IgD-negative memory B cell (primary cell): ENCODE data around the gene GPR156. TPM values are rescaled to one million over a fixed set of nuclear protein-coding genes. Genes with fewer than 3 reads are reported as not detected.

Experiments
- H3K27ac Mint-ChIP-seq, 3 donors: one replicate each; pipeline ENCODE4 v1.8.0; 2020 to 2022; ENCODE audit warnings: mild to moderate bottlenecking in 3 of 3, mixed read lengths in 3 of 3, moderate library complexity in 1 of 3
- H3K27me3 Mint-ChIP-seq: one replicate; pipeline ENCODE4 v1.8.0; 2021; ENCODE audit warnings: mixed read lengths
- H3K36me3 Mint-ChIP-seq: one replicate; pipeline ENCODE4 v1.8.0; 2020; ENCODE audit warnings: mild to moderate bottlenecking, mixed read lengths
- H3K4me1 Mint-ChIP-seq, 3 donors: one replicate each; pipeline ENCODE4 v1.8.0; 2020 to 2022; ENCODE audit warnings: mixed read lengths in 3 of 3, mild to moderate bottlenecking in 1 of 3
- H3K4me3 Mint-ChIP-seq, 4 donors: one replicate each; pipeline ENCODE4 v1.8.0; 2020 to 2022; ENCODE audit warnings: mild to moderate bottlenecking in 4 of 4, mixed read lengths in 4 of 4, moderate library complexity in 3 of 4
- H3K9me3 Mint-ChIP-seq, 3 donors: one replicate each; pipeline ENCODE4 v1.8.0; 2020 to 2021; ENCODE audit warnings: mixed read lengths in 3 of 3, mild to moderate bottlenecking in 1 of 3
- polyA plus RNA-seq: library from polyadenylated mRNA; unstranded; fragments of 300-500 nt; fragmentation: Illumina TruSeq; gene quantifications from one replicate; pipeline ENCODE4 v1.2.3, GENCODE V29; 2021

The GPR156 gene
- polyA plus RNA-seq, 1 donor from 2014 or later, result not detected

DNA sequence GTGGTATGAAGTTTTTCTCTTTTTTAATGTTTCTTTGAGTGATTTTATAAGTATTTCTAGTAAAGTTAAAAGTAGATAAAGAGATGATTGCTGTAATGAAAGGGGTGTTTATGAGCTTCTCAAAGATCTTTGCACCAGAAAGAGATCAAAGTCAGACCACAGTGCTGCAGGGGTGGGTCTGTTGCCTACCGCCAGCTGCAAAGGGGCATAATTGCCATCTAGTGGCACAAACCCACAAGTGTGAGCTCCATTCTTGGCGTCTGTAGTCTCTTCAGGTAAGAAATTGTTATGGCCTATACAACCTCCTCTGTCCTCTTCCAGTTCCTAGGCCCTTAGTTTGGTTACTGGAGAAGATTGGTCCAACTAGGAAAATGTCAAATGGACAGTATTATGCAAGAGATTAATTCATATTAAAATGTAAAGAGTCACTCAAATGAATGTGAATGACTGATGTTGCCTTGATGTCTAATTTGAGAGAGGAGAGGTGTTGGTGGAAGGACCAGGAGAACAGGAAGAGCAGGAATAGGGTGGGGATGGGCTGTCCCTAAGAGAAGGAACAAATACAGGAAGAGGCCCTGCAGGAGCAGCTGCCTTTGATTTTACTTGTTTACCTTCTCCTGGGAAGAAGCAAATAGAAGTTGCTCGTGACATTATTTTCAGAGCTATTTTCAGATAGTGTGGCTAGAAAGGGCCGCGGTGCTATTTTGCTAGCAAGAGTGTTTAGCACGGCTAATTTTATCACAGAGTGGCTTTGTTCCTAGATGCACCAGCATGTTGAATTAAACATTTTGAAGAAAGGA lies 137.8 kb downstream of the GPR156 start:
- H3K4me1 Mint-ChIP-seq, result peaks cover 0 to 2% (median 1%) of the 10 kb centered on the region in 3 donors
- H3K9me3 Mint-ChIP-seq, result no peaks in the 10 kb centered on the region
- H3K27me3 Mint-ChIP-seq, result peaks cover 2% of the 10 kb centered on the region
- H3K36me3 Mint-ChIP-seq, result no peaks in the 10 kb centered on the region
- no peak overlapping the region for H3K4me3 Mint-ChIP-seq
- no peak overlapping the region for H3K27ac Mint-ChIP-seq

DNA sequence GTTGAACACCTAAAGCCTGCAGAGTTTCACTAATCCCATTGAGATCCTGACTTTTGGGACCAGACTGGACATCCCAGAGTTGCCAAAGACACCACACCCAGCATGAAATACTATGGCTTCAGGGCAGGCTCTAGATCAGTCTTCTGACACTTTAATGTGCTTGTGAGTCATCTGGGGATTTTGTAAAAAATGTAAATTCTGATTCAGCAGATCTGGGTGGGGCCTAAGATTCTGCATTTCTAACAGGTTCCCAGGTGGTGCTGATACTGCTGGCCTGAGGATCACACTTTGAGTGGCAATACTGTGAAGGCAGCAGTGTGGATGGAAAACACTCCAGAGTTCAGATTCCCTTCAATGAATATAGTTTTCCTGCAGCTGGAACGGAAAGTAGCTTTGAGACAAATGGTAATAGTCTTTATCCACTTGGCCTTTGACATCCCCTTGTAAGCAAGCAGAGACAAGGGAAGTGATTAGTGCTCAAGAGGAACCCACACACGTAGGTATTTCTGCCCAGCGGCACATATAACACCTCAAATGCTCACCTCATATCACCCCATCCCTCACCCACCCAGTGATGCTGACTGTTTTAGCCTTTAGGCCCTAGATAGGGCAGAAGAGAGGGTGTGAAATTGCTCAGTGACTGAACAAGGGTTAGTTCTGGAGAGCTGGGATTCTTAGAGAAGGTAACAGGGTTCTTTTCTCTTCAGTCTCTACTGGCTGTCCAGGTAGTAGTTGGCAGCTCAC lies 139.3 kb downstream of the GPR156 start:
- H3K4me1 Mint-ChIP-seq, result peaks cover 0 to 2% (median 1%) of the 10 kb centered on the region in 3 donors
- H3K36me3 Mint-ChIP-seq, result peaks cover 2% of the 10 kb centered on the region
- peaks cover 0 to 2% (median 0%) of the 10 kb centered on the region in 3 donors for H3K9me3 Mint-ChIP-seq
- H3K27ac Mint-ChIP-seq, result no peak overlapping the region
- no peak overlapping the region for H3K4me3 Mint-ChIP-seq
- H3K27me3 Mint-ChIP-seq, result no peaks in the 10 kb centered on the region

DNA sequence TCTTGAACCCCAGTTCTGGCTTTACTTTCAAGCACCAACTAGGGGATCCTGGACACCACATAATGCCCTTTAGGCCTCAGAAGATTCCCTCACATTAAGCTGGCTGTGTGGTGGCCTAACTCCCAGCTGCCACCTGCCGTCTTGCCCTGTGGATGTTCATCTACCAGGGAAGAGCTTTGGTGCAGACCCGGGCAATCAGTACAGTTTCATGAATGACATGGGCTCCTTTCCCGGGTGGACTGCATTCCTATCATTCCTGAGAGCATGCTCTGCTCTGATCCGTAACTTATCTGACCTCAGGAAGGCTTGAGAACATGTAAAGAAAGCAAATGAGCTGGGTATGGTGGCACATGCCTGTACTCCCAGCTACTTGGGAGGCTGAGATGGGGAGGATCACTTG lies 140.8 kb downstream of the GPR156 start:
- Mint-ChIP-seq H3K9me3 (peaks cover 0 to 3% (median 0%) of the 10 kb centered on the region in 3 donors), H3K36me3 (peaks cover 2% of the 10 kb centered on the region), H3K27me3 (no peaks in the 10 kb centered on the region), H3K4me1 (peaks cover 0 to 2% (median 0%) of the 10 kb centered on the region in 3 donors), H3K27ac (no peak overlapping the region), H3K4me3 (no peak overlapping the region)

DNA sequence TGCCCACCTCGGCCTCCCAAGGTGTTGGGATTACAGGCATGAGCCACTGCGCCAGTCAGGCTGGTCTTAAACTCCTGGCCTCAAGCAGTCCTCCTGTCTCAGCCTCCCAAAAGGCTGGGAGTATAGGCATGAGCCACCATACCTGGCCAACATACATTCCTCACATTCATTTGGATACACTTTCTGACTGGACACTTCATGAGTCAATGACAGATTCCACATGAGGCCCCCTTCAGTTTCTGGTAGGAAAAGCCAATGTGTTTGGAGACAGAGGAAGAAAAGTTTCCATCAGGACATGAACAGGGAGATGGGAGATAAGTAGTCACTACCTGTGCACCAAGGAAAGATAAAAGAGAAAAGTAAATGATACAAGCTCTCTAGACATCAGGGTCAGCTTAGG lies 141.3 kb downstream of the GPR156 start:
- Mint-ChIP-seq H3K27me3 (no peaks in the 10 kb centered on the region), H3K4me1 (peaks cover 0 to 2% (median 0%) of the 10 kb centered on the region in 3 donors), H3K9me3 (peaks cover 0 to 3% (median 0%) of the 10 kb centered on the region in 3 donors), H3K4me3 (no peak overlapping the region), H3K27ac (no peak overlapping the region), H3K36me3 (peaks cover 2% of the 10 kb centered on the region)

DNA sequence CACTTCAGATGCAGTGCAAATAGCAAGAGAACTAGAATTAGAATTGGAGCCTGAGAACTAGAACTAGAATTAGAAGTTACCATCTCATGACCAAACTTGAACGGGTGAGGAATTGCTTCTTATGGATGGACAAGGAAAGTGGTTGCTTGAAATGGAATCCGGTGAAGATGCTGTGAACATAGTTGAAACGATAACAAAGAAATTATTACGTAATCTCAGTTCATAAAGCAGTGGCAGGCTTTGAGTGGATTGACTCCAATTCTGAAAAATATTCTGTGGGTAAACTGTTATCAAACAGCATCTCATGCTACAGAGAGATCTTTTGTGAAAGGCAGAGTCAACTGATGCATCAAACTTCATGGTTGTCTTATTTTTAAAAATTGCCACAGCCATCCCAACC lies 142.8 kb downstream of the GPR156 start:
- Mint-ChIP-seq H3K4me3 (no peak overlapping the region), H3K36me3 (peaks cover 2% of the 10 kb centered on the region), H3K4me1 (peaks cover 0 to under 1% (median 0%) of the 10 kb centered on the region in 3 donors), H3K9me3 (peaks cover 0 to 3% (median 0%) of the 10 kb centered on the region in 3 donors), H3K27ac (no peak overlapping the region), H3K27me3 (no peaks in the 10 kb centered on the region)

DNA sequence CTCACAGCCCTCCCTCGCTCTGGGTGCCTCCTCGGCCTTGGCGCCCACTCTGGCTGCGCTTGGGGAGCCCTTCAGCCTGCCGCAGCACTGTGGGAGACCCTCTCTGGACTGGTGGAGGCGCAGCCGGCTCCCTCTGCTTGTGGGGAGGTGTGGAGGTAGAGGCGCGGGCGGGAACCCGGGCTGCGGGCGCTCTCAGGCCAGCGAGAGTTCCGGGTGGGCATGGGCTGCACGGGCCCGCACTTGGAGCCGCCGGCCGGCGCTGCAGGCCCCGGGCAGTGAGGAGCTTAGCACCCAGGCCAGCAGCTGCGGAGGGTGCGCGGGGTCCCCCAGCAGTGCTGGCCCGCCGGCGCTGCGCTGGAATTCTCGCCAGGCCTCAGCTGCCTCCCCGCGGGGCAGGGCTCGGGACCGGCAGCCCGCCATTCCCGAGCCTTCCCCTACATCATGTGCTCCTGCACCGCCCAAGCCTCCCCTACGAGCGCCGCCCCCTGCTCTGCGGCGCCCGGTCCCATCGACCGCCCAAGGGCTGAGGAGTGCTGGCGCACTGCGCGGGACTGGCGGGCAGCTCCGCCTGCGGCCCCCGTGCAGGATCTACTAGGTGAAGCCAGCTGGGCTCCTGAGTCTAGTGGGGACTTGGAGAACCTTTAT lies 144.8 kb downstream of the GPR156 start:
- peaks cover 0 to 3% (median 0%) of the 10 kb centered on the region in 3 donors for H3K9me3 Mint-ChIP-seq
- H3K4me1 Mint-ChIP-seq, result no peaks in the 10 kb centered on the region
- H3K4me3 Mint-ChIP-seq, result no peak overlapping the region
- no peak overlapping the region for H3K27ac Mint-ChIP-seq
- H3K27me3 Mint-ChIP-seq, result no peaks in the 10 kb centered on the region
- H3K36me3 Mint-ChIP-seq, result peaks cover 2% of the 10 kb centered on the region

DNA sequence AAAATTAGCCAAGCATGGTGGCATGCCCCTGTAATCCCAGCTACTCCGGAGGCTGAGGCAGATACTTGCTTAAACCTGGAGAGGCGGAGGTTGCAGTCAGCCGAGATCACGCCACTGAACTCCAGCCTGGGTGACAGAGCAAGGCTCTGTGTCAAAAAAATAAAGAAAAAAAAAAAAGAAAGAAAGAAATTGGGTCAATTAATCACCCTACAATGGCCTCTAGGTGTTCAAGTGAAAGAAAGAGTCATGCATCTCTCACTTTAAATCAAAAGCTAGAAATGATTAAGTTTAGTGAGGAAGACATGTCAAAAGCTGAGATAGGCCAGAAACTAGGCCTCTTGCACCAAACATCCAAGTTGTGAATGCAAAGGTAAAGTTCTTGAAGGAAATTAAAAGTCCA lies 145.9 kb downstream of the GPR156 start:
- Mint-ChIP-seq H3K4me3 (no peak overlapping the region), H3K27me3 (no peaks in the 10 kb centered on the region), H3K27ac (no peak overlapping the region), H3K36me3 (peaks cover 2% of the 10 kb centered on the region), H3K4me1 (no peaks in the 10 kb centered on the region), H3K9me3 (peaks cover 0 to 3% (median 0%) of the 10 kb centered on the region in 3 donors)

DNA sequence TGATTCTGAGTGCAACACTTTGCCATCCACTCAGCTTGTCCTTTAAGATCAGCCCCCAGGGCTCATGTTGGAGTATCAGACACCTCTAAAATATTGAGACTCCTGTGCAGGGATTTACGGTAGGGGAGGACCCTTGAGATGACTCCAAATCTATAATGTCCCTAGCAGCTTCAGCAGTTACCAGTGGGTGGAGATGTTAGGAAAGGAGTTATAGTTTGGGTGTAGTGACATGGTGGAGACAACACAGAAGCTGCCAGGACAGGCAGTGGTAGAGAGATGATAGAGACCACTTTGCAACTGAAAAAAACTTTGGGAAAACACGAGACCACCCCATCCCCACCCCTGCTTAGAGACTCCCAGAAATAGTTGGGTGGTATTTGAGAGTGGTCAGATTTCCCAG lies 147.5 kb downstream of the GPR156 start:
- Mint-ChIP-seq H3K4me3 (no peak overlapping the region), H3K36me3 (peaks cover 2% of the 10 kb centered on the region), H3K4me1 (no peaks in the 10 kb centered on the region), H3K27ac (no peak overlapping the region), H3K9me3 (peaks cover 0 to 3% (median 0%) of the 10 kb centered on the region in 3 donors), H3K27me3 (no peaks in the 10 kb centered on the region)

DNA sequence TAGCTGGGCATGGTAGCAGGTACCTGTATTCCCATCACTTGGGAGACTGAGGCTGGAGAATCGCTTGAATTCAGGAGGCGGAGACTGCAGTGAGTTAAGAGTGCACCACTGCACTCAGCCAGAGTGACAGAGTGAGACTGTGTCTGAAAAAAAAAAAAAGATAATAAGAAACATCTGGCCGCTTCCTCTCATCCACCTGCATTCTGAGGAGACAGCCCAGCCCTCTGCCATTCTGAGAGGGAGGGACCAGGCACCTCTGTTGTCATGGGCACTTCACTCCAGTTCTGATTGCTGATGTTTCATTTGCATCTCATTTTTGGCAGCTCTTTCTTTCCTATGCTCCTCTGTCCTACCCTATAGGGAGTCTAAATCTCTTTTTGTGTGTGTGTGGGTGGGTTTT lies 154.4 kb downstream of the GPR156 start:
- Mint-ChIP-seq H3K27me3 (no peaks in the 10 kb centered on the region), H3K27ac (no peak overlapping the region), H3K36me3 (no peaks in the 10 kb centered on the region), H3K9me3 (no peaks in the 10 kb centered on the region), H3K4me3 (no peak overlapping the region), H3K4me1 (no peaks in the 10 kb centered on the region)

DNA sequence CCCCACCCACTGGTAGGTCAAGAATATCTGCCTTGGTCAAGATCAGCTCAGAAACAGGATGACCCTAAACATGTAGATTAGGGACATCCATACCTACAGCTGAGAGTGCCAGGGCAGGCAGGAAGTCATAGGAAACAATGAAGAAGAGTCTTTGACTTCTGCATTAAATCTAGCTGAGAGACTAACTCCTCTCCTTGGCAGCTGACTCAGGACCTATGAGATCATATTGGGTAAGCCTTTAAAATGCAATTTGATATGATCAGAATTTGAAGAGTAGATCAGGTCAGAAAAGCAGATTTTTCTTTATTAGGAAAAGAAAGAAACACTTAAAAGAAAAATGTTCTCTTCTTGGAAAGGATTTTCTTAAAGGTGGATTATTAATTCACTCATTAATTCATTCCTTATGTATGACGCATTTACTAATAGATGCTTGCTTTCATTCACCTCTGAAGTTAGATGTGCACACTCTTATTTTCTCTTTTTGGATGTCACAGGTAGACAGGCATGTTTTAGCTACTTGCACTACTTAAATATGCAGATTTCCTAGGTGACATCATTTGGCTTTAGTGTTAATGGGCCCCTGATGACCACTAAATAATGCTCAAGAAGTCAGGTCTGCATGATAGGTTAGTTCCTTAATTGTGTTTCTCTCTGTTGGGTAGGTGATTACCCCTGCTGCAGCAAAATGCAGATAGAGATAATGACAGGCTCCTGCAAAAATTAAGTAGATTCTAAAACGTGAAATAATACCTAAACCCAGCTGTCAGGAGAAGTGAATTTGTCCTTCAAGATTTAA lies 155.1 kb downstream of the GPR156 start:
- no peaks in the 10 kb centered on the region for H3K27me3 Mint-ChIP-seq

DNA sequence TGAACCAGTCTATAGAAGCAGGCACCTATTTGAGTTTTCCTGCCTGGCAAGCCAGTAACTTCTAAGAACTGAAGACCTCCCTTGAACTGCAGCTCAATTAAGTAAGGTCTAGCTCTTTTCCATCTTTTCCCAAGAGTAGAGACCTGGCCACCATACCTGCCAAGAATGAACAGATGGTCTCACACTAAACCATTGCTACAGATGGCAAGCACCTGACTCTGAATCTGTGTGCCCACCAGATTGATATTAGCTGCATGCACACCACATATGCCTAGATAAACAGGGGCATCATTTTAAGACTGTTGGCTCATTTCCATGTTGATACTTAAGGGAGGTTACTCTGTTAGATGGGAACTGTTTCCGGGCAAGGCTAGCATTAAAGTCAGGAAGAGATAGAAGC lies 156.0 kb downstream of the GPR156 start:
- Mint-ChIP-seq H3K9me3 (no peaks in the 10 kb centered on the region), H3K4me3 (no peak overlapping the region), H3K27ac (no peak overlapping the region), H3K36me3 (no peaks in the 10 kb centered on the region), H3K27me3 (no peaks in the 10 kb centered on the region), H3K4me1 (no peaks in the 10 kb centered on the region)

More for the DNA sequence above, 155.1 kb downstream of the GPR156 start:
- H3K9me3 Mint-ChIP-seq, result no peaks in the 10 kb centered on the region
- no peak overlapping the region for H3K4me3 Mint-ChIP-seq
- no peaks in the 10 kb centered on the region for H3K4me1 Mint-ChIP-seq
- no peaks in the 10 kb centered on the region for H3K36me3 Mint-ChIP-seq
- no peak overlapping the region for H3K27ac Mint-ChIP-seq

DNA sequence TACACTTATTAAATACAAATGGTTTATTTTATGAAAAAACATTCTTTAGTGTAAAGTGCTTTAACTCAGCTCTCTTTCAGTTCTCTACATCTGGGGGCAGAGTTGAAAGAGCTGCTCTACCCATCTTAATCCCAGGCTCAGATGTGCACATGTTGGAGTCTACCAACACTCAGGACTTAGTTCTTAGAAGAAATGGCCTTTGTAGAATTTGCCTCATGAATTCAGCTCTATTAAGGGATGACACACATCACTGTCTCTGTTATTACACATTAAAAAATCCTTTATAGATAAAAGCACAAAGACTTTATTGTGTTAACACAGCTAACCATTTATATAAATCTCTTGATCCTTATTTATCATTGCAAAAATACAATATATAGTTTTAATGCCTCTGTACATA lies 159.0 kb downstream of the GPR156 start:
- H3K9me3 Mint-ChIP-seq, result peaks cover 0 to 2% (median 0%) of the 10 kb centered on the region in 3 donors
- H3K4me3 Mint-ChIP-seq, result no peak overlapping the region
- no peaks in the 10 kb centered on the region for H3K27me3 Mint-ChIP-seq
- no peaks in the 10 kb centered on the region for H3K4me1 Mint-ChIP-seq
- H3K27ac Mint-ChIP-seq, result no peak overlapping the region
- peaks cover 2% of the 10 kb centered on the region for H3K36me3 Mint-ChIP-seq

DNA sequence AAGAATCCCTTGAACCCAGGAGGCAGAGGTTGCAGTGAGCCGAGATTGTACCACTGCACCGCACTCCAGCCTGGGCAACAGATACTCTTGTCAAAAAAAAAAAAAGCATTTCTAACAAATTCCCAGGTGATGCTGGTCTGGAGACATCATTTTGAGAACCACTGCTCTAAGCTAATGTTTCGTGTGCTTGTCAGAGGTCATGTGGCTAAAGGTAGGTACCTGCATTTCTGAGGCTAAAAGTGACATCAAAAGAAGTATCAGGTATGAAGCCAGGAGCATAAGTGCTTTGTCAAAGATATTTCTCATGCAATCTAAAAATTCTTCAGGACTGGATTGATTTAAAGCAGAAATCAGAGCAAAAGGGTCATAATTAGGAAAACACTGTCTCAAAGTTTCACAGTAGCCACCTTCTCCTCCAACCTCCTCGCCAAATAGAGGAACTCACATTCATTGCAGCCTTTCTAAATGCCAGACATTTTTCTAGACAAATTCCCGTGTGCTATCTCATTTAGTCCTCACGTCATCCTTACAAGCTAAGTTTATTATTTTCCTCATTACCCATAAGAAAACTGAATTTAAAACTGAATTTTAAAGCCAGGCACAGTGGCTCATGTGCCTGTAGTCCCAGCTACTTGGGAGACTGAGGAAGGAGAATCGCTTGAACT lies 165.0 kb downstream of the GPR156 start:
- Mint-ChIP-seq H3K36me3 (peaks cover 10% of the 10 kb centered on the region), H3K27ac (no peak overlapping the region), H3K27me3 (no peaks in the 10 kb centered on the region), H3K9me3 (peaks cover 0 to 12% (median 12%) of the 10 kb centered on the region in 3 donors), H3K4me1 (no peaks in the 10 kb centered on the region), H3K4me3 (no peak overlapping the region)
